Gastroesophageal sphincter (tissue), 4 donors: ENCODE measurements around the gene YLPM1. TPM values are rescaled to one million over a fixed set of nuclear protein-coding genes. Genes with fewer than 3 reads are reported as not detected.

Experiments
- ATAC-seq: fragments of 150-250 bp; one replicate; pipeline ENCODE4 v1.9.1; 2016; ENCODE audit warnings: mild to moderate bottlenecking, moderate library complexity
- H3K27ac ChIP-seq, 4 donors: fragments of 200-600 bp; sonication (generic) in 3 of 4; 1 replicate in 3 of 4; 2 replicates in 1 of 4; pipeline ENCODE4 v1.5.1; 2016 to 2019
- H3K27me3 ChIP-seq: fragments of 200-600 bp; sonication (generic); one replicate; pipeline ENCODE4 v1.5.1; 2019
- H3K36me3 ChIP-seq, 2 donors: fragments of 200-600 bp; sonication (generic); one replicate each; pipeline ENCODE4 v1.5.1; 2019; ENCODE audit warnings: control low read depth in 1 of 2
- H3K4me1 ChIP-seq, 3 donors: fragments of 200-600 bp; sonication (generic); 1 replicate in 2 of 3; 2 replicates in 1 of 3; pipeline ENCODE4 v1.5.1; 2016 to 2019; ENCODE audit warnings: control low read depth in 2 of 3
- H3K4me3 ChIP-seq, 2 donors: fragments of 200-600 bp; sonication (generic); one replicate each; pipeline ENCODE4 v1.5.1; 2019; ENCODE audit warnings: mild to moderate bottlenecking in 1 of 2, moderate library complexity in 1 of 2
- H3K9me3 ChIP-seq, 3 donors: fragments of 200-600 bp; sonication (generic); one replicate each; pipeline ENCODE4 v1.5.1; 2017 to 2019; ENCODE audit warnings: control low read depth in 2 of 3
- EP300 ChIP-seq: sonication (generic); formaldehyde crosslinking; IDR thresholded peaks from one replicate; pipeline ENCODE4 v1.6.1; 2017; ENCODE audit warnings: antibody characterized with exemption, mild to moderate bottlenecking
- POLR2A ChIP-seq, 2 donors: fragments of 450-650 bp; IDR thresholded peaks; one replicate each; pipeline ENCODE4 v1.6.1; 2017; ENCODE audit warnings: antibody characterized with exemption in 2 of 2, mild to moderate bottlenecking in 2 of 2, moderate library complexity in 1 of 2
- POLR2AphosphoS5 ChIP-seq: sonication (generic); formaldehyde crosslinking; IDR thresholded peaks from one replicate; pipeline ENCODE4 v1.6.1; 2017; ENCODE audit warnings: antibody characterized with exemption
- WGBS, 2 donors: methylation state at CpG; one replicate each; pipeline ENCODE4 v1.1.5; 2018; ENCODE audit warnings: low coverage in 1 of 2; 5-methylcytosine and 5-hydroxymethylcytosine counted together
- total RNA-seq, 4 donors: library from RNA; depleted of rRNA; stranded (reverse); fragments of >200 nt; gene quantifications; one replicate each; pipeline ENCODE4 v1.1.0, GENCODE V29; 2016
- TF ChIP-seq, protein P1 (sequence below), 4 experiments: fragments of 200-600 bp in 2 of 4; fragments of 450-650 bp in 2 of 4; sonication (generic) in 1 of 4; IDR thresholded peaks; one replicate each; pipeline ENCODE4 v1.5.1; 2017 to 2019; ENCODE audit warnings: antibody characterized with exemption in 4 of 4, mild to moderate bottlenecking in 2 of 4, moderate library complexity in 2 of 4

The YLPM1 gene
- total RNA-seq, 4 donors from 2014 or later, result 23.3 to 54.8 (median 44.7) TPM

DNA sequence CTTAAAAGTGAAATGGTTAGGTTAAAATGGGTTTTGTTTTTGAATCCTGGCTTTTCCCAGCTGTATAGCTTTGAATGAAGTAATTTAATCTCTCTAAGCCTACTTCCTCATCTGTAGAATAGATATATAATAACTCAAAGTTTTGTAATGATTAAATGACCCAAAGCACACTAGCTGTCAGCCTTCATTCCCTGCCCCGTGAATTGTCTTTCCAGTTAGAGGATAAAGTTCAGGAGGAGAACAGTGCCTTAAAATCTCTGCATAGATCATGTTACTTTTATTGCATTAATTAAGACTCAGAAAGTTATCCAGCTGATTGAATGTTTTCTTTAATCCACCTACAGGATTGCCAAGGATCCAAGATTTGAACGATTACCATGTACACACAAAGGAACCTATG lies 30.7 kb upstream of the YLPM1 start:
- Histone ChIP-seq H3K4me1 (no peaks in the 10 kb centered on the region), H3K36me3 (peaks cover 0 to 69% of the 10 kb centered on the region in 2 donors), H3K27ac (no peak overlapping the region), H3K27me3 (no peaks in the 10 kb centered on the region), H3K4me3 (no peak overlapping the region), H3K9me3 (no peaks in the 10 kb centered on the region)
- TF ChIP-seq POLR2A (IDR thresholded peaks at IDR 0.05), result no peak
- no peak for TF ChIP-seq EP300
- no peak for TF ChIP-seq POLR2AphosphoS5
- TF ChIP-seq, protein P1, sequence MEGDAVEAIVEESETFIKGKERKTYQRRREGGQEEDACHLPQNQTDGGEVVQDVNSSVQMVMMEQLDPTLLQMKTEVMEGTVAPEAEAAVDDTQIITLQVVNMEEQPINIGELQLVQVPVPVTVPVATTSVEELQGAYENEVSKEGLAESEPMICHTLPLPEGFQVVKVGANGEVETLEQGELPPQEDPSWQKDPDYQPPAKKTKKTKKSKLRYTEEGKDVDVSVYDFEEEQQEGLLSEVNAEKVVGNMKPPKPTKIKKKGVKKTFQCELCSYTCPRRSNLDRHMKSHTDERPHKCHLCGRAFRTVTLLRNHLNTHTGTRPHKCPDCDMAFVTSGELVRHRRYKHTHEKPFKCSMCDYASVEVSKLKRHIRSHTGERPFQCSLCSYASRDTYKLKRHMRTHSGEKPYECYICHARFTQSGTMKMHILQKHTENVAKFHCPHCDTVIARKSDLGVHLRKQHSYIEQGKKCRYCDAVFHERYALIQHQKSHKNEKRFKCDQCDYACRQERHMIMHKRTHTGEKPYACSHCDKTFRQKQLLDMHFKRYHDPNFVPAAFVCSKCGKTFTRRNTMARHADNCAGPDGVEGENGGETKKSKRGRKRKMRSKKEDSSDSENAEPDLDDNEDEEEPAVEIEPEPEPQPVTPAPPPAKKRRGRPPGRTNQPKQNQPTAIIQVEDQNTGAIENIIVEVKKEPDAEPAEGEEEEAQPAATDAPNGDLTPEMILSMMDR (IDR thresholded peaks at IDR 0.05), result no peak
- WGBS, 2 donors, result 55 to 89% methylated on average over 2 of the region's 2 CpGs
- no peak for ATAC-seq

DNA sequence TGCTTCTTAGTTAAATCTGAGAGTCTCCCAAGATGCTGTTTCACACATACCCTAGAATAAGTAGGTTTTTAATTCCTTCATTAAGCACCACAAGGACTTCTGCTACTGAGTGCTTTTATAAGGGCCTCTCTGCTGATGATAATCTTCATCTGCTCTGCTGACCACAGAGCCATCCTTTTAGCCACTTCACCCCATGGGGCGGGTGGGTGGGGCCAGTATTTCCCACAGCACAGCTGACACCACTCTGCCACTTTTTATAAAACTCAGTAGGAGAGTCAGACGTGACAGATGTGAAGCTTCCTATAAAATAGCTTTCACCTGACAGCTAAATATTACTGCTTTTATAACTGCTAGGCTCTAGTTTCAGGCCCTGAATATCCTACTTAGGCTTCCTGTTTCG lies 29.9 kb upstream of the YLPM1 start:
- Histone ChIP-seq H3K36me3 (peaks cover 0 to 77% of the 10 kb centered on the region in 2 donors), H3K4me1 (no peaks in the 10 kb centered on the region), H3K4me3 (no peak overlapping the region), H3K27me3 (no peaks in the 10 kb centered on the region), H3K9me3 (no peaks in the 10 kb centered on the region), H3K27ac (no peak overlapping the region)
- no peak for ATAC-seq
- TF ChIP-seq, protein P1 (IDR thresholded peaks at IDR 0.05), result no peak
- TF ChIP-seq POLR2A (IDR thresholded peaks at IDR 0.05) (no peak), POLR2AphosphoS5 (no peak), EP300 (no peak)
- WGBS, 2 donors, result 20 to 62% methylated on average over 1 to 3 of the region's 3 CpGs

DNA sequence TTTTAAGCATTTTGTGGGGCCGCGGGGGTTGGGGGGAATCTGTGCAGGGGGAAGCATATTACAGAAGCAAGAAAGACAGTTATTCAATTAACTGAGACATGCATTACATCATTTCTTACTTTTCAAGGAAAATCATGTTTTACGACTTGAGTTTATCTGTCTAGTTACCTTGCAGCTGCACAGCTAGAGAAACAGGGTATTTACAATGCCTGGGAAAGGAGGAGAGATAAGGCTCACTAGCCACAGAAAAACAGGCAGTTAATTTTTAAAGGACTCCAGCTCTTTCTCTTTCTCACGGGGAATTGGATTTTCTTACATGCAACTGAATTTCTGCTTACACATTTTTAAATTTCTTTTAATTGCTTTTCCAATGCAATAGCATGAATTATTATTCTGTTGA lies 28.0 kb upstream of the YLPM1 start:
- ATAC-seq, result no peak
- TF ChIP-seq POLR2A (IDR thresholded peaks at IDR 0.05) (no peak), EP300 (no peak), POLR2AphosphoS5 (no peak)
- TF ChIP-seq, protein P1 (IDR thresholded peaks at IDR 0.05), result no peak
- 86 to 89% methylated on average over 1 to 3 of the region's 4 CpGs for WGBS, 2 donors
- peaks cover 0 to 95% of the 10 kb centered on the region in 2 donors for H3K36me3 ChIP-seq
- H3K4me3 ChIP-seq, result no peak overlapping the region
- no peaks in the 10 kb centered on the region for H3K27me3 ChIP-seq
- no peaks in the 10 kb centered on the region for H3K4me1 ChIP-seq
- H3K27ac ChIP-seq, result no peak overlapping the region
- no peaks in the 10 kb centered on the region for H3K9me3 ChIP-seq

DNA sequence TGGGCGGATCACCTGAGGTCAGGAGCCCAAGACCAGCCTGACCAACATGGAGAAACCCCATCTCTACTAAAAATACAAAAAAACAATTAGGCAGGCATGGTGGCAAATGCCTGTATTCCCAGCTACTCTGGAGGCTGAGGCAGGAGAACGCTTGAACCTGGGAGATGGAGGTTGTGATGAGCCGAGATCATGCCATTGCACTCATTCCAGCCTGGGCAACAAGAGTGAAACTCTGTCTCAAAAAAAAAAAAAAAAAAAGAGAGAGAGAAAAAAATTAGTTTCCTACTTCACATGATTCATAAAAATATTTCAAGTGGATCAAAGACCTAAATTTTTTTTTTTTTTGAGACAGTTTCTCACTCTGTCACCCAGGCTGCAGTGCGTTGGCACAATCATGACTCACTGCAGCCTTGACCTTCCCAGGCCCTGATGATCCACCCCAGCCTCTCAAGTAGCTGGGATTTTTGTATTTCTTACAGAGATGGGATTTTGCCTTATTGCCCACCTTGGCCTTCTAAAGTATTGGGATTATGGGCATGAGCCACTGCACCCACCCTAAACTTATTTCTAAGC lies 25.3 kb upstream of the YLPM1 start:
- 95 to 100% methylated on average over 3 to 4 of the region's 4 CpGs for WGBS, 2 donors
- no peaks in the 10 kb centered on the region for H3K9me3 ChIP-seq
- H3K4me3 ChIP-seq, result no peak overlapping the region
- H3K27me3 ChIP-seq, result no peaks in the 10 kb centered on the region
- no peak for ATAC-seq
- H3K36me3 ChIP-seq, result peaks cover 0 to 72% of the 10 kb centered on the region in 2 donors
- H3K4me1 ChIP-seq, result no peaks in the 10 kb centered on the region
- no peak overlapping the region for H3K27ac ChIP-seq
- no peak for TF ChIP-seq POLR2AphosphoS5
- TF ChIP-seq POLR2A (IDR thresholded peaks at IDR 0.05), result no peak
- TF ChIP-seq, protein P1 (IDR thresholded peaks at IDR 0.05), result no peak
- TF ChIP-seq EP300, result no peak

DNA sequence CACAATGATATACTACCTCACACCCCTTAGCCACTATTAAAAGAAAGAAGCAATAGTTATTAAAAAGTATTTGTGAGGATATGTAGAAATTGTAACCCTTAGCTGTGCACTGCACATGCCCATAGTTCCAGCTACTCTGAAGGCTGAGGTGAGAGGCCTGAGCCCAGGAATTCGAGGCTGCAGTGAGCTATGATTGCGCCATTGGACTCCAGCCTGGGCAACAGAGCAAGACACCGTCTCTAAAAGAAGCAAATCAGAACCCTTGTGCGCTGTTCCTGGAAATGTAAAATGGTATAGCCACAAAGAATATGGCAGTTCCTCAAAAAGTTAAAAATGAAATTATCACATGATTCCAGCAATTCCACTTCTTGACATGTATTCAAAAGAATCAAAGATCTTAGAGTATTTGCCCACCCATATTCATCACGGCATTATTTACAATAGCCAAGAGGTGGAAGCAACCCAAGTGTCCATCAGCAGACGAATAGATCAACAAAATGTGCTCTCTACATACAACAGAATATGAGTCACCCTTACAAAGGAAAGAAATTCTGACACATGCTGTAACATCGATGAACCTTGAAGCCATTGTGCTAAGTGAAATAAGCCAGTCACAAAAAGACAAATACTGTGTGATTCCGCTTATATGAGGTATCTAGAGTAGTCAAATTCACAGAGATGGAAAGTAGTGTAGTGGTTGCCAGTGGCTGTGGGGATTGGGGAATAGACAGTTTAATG lies 23.7 kb upstream of the YLPM1 start:
- 89 to 93% methylated on average over 7 to 8 of the region's 8 CpGs for WGBS, 2 donors

More for the DNA sequence above, 23.7 kb upstream of the YLPM1 start:
- ATAC-seq, result no peak
- Histone ChIP-seq H3K27me3 (no peaks in the 10 kb centered on the region), H3K9me3 (no peaks in the 10 kb centered on the region), H3K36me3 (peaks cover 0 to 56% of the 10 kb centered on the region in 2 donors), H3K4me1 (no peaks in the 10 kb centered on the region), H3K27ac (no peak overlapping the region), H3K4me3 (no peak overlapping the region)
- no peak for TF ChIP-seq POLR2AphosphoS5
- no peak for TF ChIP-seq EP300
- TF ChIP-seq, protein P1 (IDR thresholded peaks at IDR 0.05), result no peak
- TF ChIP-seq POLR2A (IDR thresholded peaks at IDR 0.05), result no peak
